GM19372 (cell line): Measurements from ENCODE around the gene MUC5B.

Experiments
- ATAC-seq: cut with Tn5 transposase; IDR thresholded peaks from one replicate; pipeline ENCODE4 v1.9.1; 2021; ENCODE audit warnings: mild to moderate bottlenecking, low read depth, moderate library complexity; ENCODE audit not compliant: unreplicated experiment

MUC5B gene

DNA sequence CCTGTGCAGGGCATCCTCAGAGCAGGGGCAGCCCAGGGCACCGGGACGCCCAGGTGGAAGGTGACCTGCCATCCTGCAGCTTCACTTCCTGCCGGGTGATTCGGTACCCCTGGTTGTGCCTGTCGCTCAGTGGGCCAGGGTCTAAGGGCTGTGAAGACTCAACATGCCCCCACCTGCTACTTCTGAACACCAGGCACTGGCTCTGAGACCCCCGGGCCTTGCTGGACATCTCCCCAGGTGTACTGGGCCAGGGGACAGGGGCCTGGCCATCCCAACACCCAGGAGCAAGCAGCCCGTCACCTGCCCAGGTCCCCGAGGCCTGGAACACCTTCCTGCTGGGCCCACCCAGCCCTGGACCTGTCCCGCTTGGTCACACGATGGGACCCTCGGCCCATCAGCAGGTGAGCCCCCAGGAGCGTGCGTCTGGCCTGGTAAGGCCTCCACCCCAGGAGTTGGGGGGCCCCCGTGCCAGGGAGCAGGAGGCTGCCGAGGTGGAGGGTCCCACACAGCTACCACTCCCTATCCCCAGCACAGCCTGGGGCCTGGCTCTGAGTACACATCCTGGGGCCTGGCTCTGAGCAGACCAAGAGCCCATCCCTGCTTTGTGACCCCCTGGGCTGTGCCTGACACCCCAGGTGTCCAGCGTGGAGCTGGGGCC lies 3.9 kb upstream of the MUC5B start:
- no peak for ATAC-seq

DNA sequence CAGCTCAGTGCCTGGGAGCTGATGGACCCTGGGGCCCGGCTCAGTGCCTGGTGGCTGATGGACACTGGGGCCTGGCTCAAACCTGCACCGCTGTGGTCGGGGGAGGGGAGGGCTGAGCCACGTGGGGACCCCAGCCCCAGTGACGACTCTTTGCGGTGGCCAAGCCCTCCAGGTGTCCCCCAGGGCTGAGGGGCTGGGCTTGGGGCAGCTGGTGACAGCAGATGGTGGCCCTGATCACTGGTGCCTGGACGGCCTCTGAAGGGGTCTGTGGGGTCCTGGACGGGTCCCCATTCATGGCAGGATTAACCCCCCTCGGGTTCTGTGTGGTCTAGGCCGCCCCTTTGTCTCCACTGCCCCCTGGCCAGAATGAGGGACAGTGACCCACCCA lies 3.4 kb upstream of the MUC5B start:
- ATAC-seq = no peak

DNA sequence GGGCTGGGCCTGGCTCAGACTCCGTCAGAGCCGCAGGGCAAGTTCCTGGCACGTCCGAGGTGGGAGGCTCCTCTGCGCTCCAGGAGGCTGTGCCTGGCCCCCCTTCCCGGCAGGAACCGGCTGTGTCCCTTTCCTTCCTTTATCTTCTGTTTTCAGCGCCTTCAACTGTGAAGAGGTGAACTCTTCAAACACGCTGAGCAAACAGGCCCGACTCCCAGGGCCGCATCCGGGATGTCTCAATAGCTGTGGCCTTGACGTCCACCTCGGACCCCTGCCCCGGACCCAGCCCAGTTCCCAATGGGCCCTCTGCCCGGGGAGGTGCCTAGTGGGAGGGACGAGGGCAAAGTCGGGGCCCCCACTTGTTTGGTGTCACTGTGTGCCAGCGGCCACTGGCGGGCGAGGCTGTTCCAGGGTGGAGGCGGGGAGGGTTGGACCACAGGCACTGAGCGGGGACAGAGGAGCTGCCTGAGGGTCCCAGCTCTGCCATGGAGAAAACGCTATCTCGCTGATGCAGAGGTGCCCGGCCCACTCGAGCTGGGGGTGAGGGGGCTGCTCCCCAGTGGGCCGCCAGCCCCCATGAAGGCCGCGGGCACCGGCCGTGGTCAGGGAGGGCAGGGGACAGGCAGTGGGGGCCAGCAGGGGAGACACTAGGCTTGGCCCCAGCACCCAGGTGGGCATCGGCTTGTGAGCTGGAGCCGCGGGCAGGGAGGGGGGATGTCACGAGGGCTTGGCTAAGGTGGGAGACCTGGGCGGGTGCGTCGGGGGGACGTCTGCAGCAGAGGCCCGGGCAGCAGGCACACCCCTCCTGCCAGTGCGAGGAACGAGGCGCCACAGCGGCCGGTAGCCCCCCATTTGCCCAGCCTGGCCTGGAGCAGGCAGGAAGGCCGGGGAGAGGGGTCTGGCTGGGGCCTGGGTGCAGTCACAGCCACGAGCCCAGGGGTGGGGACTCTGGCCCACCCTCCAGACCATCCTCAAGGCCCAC lies 2.7 kb upstream of the MUC5B start:
- ATAC-seq = no peak

DNA sequence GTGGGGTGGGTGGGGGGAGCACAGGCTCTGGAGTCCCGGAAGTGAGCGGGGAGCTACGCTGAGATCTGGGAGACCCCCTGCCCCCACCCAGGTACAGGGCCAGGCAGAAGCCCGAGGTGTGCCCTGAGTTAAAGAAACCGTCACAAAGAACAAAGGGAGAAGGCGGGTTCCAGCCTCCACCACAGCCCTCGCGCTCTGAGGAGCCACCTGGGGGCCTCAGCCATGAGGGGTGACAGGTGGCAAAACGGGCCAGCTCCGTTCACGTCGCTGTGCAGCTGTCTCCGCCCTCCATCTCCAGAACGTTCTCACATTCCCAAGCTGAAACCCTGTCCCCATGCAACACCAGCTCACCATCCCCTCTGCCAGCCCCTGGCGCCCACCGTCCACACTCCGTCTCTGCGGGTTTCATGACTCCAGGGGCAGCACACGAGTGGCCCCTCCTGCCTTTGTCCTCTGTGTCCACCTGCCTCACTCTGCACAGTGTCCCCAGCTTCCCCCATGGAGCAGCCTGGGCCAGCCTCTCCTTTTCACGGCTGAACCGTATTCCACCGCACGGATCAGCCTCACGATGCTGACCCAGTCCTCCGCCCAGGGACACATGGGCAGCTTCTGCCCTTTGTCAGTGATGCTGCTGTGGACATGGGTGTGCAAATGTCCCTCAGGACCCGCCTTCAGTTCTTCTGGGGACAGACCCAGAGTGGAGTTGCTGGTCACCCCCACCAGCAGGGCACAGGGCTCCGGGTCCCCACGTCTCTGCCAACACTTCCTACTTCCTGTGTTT lies 1.7 kb upstream of the MUC5B start:
- ATAC-seq = no peak

DNA sequence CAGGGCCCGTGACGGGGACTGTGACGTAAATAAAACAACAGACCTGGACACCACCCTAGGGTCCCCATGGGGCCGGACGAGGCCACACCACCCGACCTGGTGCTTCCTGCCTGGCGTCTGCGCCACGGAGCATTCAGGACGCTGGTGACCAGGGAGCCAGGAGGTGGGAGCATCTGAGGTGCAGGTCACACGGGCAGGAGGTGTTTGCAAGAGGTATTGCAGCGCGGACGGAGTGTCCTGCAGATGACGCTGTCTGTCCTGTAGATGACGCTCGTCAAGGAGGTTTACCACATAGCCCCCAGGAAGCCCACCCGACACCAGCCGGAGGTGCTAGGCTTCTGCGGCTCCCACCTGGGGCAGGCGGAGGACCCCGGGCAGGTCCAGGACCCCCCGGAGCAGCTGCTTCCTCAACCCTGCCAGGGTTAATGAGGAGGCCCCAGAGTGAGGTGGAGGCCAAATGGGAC lies 986 bp upstream of the MUC5B start:
- no peak for ATAC-seq

DNA sequence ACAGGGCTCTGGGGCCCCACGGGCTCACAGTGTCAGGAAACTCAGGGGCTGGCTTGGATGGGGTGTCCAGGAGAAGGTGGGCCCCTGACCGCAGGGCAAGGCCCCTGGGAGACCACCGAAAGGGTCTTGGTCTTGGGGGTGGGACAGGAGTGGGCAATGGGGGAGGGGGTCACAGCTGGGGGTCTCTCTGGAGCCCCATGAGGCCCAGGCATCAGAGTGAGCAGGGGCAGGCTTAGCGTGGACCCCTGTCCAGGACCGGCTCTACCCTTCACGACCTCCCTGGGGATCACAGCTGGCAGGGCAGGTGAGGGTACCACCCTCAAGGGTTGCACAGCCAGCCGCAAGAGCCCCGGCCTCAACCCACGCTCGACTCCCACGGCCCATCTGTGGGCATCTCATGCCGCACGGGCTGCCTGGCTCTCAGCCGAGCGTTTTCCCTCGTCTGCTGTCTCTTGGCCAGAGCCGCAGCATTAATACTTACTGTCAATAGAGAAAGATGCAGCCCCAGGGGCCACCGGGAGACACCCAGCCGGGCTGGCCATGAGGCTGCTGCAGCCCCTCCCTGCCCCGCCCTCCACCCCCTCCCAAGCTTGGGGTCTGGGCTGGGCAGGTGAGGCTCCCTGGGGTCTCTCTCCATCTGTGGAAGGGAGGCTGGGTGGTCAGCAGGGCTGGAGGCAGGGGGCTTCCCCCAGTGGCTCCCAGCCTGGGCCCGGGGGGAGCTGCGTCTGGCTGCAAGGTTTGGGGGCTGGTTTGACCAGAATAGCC lies 662 bp downstream of the MUC5B start:
- ATAC-seq = no peak

DNA sequence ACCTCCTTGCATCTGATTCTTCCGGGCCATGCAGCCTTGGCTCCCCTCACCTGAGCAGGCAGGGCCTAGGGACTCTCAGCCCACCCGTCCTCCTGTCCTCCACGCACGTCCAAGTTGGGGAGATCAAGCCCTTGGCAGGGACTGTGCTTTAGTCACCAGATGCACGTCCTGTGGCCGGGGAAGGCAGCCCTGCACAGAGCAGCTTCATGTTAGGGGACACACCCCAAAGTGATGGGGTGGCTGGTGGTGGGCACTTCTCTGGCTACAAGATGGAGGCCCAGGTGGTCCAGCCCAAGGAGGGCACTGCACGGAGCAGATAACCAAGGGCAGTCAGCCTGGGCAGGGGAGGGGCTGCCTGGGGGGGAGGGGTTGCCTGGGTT lies 1.2 kb downstream of the MUC5B start:
- no peak for ATAC-seq

DNA sequence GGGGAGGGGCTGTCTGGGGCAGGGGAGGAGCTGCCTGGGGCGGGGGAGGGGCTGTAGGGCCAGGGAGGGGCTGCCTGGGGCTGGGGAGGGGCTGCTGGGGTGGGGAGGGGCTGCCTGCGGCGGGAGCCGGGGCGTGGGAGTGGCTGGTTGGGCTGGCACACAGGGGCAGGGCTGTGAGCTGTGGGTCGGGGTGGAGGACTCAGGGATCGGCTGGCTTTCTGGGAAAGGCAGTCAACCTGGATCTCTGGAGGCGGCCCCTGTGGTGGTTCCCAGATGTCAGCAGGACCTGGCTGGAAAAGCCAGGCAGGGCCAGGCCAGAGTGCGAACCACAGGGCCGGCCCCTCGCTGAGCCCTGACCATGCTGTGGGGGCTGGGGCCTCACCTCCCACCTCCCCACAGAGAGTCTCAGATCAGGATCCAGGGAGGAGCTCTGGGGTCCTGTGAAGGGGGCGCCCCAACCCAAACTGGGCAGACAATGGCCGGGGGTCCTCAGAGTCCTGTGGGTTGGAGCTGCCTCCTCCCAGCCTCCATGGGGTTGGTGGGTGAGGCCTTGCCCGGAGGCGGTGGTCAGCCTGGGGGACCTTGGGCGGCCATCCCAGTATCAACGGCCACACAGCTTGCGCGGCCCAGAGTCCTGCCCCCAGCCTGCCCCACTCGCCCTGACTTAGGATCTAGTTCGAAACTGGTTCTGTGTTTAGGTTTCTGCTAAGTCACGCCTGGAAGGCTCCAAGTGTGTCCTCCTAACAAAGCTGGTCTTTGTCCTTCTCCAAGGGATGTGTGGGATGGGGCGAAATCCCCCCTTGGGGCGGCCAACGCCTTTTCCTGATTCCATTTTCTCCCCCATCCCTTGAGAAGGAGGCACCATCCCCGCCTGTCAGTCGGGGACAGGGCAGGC lies 1.9 kb downstream of the MUC5B start:
- ATAC-seq = no peak

DNA sequence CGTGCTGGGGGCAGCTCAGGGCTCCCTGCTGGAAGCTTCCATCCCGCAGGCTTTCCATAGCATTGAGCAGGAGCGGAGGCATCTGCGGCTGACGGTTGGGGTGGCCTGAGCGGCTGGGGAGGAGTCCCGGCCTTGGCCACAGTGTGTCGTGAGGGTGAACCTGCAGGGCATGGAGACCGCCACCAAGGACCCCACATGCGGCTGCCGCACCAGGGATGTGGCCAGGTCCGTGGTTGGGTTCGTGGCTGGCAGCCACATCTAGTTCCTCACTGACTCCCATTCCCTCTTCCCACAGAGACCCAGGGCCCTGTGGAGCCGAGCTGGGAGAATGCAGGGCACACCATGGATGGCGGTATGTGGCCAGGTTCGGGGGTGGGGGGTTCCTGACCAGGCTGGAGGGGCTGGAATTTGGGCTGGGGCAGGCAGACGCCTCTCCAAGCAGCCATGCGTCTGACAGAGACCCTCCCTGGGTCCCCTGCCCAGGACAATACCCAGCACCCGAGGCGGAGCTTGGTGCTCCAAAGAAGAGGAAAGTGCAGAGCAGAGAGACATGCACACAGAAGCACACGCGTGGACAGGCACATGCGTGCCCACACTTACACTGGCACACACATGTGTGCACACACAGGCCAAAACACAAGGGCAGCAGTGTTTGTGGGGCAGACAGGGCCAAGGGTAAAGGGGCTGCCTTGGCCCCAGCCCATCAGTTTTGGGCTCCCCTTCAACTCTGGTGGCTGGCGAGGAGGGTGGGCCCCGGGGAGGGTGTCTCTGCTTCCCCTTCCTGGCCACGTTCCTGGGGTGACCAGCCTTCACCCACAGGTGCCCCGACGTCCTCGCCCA lies 2.7 kb downstream of the MUC5B start:
- ATAC-seq = no peak

DNA sequence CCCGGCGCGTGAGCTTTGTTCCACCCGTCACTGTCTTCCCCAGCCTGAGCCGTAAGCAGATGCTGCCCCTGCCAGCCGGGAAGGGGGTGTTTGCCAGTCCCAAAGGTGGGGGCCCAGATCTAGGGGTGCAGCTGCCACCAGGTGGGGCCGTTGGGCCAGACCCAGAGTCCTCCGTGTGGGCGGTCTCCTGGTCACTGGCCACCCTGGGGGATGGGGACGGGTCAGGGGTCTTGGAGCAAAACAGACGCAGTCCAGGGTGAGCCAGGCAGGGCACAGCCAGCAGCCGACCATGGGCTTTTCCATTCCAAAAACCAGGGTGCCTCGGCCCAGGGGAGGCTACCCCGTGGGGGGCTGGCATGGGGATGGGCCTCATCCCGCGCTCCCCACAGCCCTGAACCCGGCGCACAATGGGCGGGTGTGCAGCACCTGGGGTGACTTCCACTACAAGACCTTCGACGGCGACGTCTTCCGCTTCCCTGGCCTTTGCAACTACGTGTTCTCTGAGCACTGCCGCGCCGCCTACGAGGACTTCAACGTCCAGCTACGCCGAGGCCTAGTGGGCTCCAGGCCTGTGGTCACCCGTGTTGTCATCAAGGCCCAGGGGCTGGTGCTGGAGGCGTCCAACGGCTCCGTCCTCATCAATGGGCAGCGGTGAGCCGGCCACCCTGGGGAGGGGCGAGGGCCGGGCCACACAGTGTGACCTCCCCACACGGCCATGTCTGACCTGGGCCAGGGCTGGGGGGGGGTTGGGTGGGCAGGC lies 3.5 kb downstream of the MUC5B start:
- ATAC-seq = no peak

DNA sequence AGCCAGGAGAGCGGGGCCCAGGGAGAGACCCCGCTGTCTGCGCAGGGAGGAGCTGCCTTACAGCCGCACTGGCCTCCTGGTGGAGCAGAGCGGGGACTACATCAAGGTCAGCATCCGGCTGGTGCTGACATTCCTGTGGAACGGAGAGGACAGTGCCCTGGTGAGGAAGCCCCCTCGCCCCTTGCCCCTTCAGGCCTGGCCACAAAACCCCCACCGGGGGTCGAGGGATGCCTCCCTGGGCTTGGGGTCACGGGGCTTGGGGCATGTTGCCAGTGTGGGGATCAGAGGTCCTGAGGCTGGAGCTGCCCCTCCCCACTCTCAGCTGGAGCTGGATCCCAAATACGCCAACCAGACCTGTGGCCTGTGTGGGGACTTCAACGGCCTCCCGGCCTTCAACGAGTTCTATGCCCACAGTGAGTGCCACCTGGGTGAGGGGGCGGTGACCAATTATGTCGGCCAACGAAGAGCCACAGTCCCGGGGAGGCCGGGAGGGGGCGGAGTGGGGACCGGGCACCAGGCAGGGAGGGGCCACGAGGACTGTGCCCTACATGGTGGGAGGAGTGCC lies 4.2 kb downstream of the MUC5B start:
- ATAC-seq = no peak

DNA sequence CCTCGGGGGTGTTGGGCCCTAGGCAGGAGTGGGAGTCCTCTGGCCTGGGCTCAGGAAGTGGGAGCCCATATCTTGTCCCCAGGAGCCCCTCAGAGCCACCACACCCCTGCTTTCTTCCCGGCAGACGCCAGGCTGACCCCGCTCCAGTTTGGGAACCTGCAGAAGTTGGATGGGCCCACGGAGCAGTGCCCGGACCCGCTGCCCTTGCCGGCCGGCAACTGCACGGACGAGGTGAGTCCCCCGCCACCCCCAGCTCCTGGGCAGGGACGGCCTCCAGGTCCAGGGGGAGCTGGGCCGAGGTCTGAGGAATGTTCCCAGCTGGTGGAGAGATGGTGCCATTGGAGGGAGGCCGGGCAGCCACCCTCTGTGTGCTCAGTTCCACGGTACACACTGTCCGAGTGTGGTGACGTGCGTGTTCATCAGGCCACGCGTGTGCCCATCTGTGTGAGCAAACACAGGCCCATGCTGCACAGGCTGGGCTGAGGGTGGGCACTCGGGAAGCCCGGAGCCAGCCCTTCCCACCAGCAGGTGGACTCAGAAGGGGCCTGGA lies 4.8 kb downstream of the MUC5B start:
- ATAC-seq = no peak

DNA sequence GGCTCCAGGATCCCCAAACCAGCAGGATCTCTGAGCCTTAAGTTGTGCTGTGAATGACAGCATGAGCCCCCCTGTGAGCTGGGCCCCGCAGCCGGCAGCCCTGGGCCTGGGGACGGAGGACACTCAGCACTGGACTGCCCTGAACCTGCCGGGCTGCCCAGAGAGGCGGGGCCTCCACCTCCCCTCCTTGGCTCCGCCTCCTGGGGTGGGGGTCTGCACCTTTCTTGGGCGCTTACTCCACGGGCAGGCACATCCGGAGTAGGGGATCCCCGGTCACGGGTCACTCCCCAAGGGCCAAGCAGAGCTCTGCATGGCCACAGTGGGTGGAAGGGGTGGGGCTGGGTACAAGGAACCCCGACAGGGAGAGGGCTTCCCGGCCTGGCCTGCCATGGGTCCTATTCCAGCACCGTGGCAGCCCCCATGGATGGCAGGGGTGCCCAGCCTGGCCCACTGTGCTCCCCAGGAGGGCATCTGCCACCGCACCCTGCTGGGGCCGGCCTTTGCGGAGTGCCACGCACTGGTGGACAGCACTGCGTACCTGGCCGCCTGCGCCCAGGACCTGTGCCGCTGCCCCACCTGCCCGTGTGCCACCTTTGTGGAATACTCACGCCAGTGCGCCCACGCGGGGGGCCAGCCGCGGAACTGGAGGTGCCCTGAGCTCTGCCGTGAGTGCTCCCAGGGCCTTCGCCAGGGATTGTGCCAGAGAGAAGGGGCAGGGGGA lies 5.4 kb downstream of the MUC5B start:
- ATAC-seq = no peak

DNA sequence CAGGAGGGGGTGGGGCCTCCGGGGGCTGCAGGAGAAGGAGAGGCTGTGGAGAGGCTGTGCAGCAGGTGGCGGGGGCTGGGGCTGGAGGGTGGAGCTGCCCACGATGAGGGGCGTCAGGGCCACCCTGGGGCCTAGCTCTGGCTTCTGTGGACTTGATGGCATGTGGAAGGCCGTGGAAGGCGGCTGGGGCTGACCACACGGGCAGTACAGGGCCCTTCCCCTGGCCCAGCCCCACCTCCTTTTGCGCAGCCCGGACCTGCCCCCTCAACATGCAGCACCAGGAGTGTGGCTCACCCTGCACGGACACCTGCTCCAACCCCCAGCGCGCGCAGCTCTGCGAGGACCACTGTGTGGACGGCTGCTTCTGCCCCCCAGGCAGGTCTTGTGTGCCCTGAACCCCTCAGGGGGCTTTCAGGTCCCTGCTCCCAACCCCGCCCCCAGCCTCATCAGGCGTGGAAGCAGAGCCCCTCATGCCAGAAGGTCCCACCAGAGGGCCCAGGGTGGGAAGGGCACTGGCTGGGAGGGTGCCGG lies 6.1 kb downstream of the MUC5B start:
- no peak for ATAC-seq

DNA sequence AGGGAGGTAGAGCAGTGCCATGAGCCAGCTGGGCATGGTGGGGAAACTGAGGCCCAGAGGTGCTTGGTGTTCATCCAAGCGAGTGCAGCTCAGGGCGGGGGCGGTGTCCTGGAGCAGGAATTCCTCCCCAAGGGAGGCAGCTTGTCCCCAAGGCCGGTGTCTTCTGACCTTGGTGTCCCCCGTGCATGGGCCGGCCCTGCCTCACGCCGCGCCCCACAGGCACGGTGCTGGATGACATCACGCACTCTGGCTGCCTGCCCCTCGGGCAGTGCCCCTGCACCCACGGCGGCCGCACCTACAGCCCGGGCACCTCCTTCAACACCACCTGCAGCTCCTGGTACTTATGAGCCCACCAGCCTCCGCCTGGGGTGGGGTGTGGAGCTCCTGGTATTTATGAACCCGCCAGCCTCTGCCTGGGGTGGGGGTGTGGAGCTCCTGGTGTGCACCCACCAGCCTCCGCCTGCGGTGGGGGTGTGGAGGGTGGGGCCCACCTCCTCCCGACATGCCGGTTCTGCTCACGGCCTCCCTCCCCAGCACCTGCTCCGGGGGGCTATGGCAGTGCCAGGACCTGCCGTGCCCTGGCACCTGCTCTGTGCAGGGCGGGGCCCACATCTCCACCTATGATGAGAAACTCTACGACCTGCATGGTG lies 6.7 kb downstream of the MUC5B start:
- no peak for ATAC-seq

DNA sequence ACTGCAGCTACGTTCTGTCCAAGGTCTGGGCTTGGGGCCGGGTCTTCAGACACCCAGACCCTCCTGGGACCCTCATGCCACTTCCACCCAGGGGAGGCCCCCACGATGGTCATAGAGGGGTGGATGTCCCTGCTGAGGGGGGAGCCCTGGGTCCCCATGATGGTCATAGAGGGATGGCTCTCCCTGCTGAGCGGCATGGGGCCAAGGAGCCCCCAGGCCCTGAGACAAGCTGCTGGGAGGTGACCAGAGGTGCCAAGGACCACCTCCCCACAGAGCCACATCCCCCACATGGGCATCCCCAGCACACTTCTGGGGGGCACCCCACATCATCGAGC lies 7.2 kb downstream of the MUC5B start:
- ATAC-seq = no peak
